GM18951 (cell line): ENCODE measurements around the gene MEDAG.
"Not testable (repeated sequence)": the region's sequence is repeated elsewhere in the genome, so short reads cannot be mapped to it uniquely, and the experiment has no call there.

Experiments
- POLR2A ChIP-seq: IDR thresholded peaks from 4 replicates; pipeline ENCODE4 v1.6.1; 2011; ENCODE audit warnings: mild to moderate bottlenecking; ENCODE audit not compliant: insufficient read length, insufficient read depth; ENCODE audit errors: extremely low read depth
- in situ Hi-C: fragments of 300-500 bp; cut with MboI; formaldehyde crosslinking; loops from one replicate; pipeline ENCODE4 v1.12.0; 2022; ENCODE audit warnings: low sequenced_read_pairs, mixed read lengths, inconsistent platforms; ENCODE audit not compliant: unreplicated experiment

MEDAG gene

DNA sequence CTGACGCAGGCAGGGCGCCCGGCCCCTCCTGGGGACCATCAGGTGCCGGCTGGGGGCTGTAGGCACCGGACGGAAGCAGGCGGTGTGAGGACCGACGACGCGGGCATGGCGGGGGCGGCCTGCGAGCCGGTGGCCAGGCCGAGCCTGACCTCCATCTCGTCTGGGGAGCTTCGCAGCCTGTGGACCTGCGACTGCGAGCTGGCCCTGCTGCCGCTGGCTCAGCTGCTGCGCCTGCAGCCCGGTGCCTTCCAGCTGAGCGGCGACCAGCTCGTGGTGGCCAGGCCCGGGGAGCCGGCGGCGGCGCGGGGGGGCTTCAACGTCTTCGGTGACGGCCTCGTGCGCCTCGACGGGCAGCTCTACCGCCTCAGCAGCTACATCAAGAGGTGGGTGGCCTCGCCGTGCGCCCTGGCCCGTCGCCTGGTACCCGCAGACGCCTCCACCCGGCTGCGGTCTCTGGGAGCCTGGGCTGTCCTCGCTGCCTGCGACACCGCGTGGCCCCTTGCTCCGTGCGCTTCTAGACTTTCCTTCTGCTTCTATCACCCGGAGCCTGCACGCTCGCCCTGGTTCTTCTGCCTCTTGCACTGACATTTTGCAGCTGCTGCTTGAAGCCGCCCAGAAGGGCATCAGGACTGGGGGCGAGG is 460 bp downstream of the MEDAG start:
- in situ Hi-C loops, result no loop called here
- no peak for TF ChIP-seq POLR2A

DNA sequence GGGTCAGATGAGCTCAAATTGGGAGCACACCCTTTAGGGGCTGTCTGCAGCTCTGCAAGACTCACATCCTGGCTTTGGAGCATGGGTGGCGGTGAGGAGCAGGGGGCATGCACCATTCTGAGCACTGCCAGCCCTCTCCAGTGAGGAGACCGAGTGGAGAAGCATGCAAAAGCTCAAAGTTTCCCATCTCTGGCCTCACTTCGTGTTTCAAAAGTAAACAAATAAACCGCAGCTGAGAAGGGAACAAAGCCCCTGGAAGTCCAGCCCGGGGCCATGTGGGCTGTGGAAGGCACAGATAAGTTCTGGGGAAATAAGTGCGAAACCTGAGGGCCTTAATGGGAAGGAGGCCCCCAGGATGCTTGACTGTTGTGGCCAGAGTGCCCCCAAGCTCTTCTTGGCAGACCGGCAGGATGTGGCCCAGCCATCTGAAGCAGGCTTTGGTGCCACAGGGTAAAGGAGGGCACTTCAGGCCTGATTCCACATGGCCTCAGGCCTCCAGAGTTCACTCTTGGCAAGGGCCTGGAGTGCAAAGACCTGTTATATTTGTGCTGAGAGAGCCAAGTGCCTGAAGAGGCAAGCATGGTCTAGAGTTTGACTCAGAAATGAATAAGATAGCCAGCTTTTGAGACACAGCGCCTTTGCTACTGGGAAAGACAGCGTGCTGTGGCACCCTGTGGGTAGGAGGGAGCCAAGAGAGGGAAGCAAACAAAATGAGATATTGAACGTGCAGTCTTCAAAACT is 1.2 kb downstream of the MEDAG start:
- no peak for TF ChIP-seq POLR2A
- in situ Hi-C loops, result no loop called here

DNA sequence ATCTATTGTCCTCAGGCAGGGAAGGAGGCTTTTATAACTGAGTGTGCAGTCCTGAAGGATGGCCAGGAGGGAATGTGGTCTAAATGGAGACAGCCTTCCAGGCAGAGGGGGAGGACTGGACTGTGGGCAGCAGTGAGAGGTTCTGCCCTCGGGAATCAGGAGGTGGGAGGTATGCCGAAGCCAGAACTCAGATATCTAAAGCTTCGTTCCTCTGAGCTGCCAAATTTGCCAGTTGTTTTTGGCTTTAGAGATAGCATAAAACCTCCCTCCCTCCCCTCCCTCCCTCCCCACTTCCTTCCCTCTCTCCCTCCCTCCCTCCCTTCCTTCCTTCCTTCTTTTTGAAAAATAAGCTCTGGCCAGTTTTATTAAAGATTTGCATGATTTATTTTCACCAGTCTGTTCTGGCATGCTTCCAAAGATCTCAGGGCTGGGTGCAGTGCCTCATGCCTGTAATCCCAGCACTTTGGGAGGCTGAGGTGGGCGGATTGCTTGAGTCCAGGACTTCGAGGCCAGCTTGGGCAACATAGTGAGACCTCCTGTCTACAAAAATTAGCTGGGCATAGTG is 2.4 kb downstream of the MEDAG start:
- TF ChIP-seq POLR2A, result no peak
- in situ Hi-C loops, result no loop called here

DNA sequence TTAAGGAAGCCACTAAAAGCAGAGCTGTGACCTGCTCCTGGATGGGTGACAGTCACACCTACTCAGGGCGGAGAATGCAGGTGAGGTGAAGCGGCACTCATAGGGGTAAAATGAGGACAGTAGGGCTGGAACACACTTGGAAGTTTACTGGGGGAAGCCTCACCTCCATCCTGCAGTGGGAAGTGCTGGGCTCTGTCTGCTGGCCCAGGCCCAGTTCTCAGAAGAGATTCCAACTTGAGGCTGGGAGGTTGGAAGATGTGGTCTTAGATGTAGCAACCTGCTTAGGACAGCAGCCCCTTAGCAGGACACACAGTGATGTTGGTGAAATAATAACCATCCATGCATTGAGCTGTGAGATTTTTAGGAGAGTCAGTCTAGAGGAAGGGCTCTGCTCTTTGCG is 4.6 kb downstream of the MEDAG start:
- TF ChIP-seq POLR2A, result no peak
- in situ Hi-C loops, result no loop called here

DNA sequence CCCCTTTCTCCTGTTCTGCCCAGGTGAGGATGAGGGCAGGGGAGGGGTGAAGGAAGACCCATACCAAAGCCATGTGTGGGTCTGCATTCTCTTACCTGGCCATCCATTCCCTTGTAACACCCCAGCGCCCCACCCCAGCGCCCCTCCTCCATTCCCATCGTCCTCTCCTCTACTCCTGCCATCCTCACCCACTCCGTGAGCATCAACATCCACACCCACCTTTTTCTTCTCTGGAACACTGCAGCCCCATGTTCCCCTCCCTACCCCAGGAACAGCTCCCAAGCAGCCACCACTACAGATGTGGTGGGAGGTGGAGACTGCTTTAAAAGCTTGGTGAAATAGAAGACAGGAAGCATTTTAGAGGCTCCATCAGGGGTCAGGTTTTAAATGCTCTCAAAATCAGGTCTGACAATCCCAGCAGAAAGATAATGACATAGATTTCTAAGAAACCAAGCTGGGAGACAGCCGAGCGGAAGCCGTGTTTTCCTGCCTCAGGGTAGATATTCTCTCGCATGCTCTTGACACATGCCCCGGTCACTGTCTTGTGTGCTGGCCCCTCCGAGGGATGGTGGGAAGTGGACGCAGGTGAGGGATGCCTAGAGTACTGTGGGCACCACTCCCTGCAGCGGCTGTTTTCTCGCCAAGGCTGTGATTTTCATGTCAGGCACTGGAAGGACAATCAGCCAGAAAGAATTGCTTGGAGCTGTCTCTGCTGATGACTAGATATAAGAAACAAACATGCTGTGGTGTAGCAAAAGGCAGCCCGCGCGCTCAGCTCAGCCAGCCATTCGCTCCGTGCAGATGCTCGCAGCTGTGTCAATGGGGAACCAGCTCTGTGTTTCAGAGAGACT is 9.8 kb downstream of the MEDAG start:
- in situ Hi-C loops, result no loop called here
- no peak for TF ChIP-seq POLR2A

DNA sequence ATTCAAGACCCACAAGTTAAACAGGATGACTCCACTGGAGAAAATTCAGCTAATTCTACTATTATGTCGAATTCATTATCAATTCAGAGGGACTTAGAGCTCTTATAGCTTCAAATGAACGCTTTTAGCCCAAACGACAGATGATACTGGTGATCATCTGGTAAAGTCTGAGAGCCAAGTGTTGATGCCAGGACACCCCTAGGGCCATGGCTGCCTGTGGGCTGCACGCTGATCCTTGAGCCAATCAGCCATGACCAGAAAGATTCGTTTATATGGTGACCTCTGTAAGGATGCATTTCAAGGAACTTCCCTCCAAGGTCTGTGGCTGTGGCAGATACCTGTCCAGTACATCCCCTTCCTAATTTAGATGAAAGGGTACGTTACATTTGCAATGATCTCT is 10.9 kb downstream of the MEDAG start:
- in situ Hi-C loops, result no loop called here
- TF ChIP-seq POLR2A, result no peak

DNA sequence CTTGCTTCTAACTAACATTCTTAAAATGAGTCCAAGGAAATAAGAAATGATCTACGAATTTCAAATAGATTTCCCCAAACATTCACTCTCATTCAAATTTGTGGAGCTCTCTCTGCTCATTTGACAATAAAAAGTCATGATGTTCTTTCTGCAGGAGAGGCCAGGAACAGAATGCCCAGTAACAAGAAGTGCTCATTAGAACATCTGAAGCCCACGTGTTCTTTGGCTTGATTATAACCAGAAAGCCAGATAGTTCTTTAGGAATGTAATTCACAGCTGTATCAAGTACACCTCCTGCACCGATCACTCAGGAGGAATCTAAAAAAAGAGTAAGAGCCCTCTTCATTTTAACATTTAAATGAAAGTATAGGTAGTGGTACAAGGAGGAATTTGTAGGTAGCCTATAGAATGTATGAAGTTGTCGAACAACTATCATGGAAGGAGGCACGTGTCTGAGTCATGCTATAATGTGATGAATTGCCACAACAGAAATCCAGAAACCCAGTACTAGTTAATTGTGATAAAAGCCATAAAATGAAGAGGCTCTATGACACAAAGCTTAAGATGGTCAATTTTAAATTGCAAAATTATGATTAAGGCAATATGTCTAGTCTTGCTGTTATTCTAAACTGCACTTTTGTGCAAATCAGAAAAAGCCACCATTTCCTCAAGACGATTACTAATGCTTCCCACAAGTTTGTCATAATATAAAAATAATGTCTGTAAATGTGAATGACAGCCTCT is 12.8 kb downstream of the MEDAG start:
- TF ChIP-seq POLR2A, result no peak
- in situ Hi-C loops, result no loop called here

DNA sequence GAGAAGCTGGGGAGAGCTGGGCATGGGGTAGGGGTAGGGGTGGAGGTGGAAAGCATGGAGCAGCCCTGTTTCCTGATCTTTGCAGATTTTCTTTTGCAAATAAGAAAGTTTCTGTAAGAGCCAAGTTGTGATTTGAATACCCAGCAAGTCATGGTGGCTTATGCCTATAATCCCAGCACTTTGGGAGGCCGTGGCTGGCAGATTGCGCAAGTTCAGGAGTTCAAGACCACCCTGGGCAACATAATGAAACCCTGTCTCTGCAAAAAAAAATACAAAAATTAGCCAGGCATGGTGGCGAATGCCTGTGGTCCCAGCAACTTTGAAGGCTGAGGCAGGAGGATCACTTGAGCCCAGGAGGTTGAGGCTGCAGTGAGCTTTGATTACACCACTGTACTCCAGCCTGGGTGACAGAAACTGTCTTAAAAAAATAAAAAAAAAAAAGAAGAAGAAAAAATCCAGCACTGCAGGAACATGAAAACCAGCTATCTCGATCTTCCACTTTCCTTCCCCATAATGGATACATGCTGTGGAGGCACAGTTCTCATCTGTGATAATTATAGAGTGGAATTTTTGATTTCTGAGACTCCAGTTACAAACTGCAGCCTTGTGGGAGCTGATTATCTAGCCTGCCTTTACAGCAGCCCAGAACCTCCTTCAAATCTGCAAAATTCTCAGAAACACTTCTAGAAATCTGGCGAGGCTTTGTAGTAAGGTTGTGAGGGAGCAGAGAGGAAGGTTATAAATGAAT is 14.3 kb downstream of the MEDAG start:
- TF ChIP-seq POLR2A, result no peak
- in situ Hi-C loops, result no loop called here

DNA sequence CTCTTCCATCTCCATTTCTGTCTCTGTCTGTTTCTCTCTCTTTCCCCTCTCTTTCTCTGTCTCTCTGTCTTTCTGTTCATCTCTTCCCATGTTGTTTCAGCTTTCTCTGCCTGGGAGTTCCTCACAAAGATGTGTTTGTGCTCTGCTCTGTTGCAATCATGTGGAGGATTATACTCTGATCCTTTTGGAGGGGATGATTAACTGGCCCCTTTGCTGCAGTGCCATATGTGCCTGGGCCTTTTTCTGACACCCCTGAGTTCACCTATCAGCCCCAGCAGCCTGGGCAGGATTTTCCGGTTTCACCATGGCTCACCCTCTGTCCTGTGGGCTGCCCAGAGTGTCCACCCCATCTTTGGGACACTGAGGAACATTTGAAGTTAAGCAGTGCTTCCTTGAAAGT is 17.3 kb downstream of the MEDAG start:
- in situ Hi-C loops, result no loop called here
- TF ChIP-seq POLR2A, result no peak

DNA sequence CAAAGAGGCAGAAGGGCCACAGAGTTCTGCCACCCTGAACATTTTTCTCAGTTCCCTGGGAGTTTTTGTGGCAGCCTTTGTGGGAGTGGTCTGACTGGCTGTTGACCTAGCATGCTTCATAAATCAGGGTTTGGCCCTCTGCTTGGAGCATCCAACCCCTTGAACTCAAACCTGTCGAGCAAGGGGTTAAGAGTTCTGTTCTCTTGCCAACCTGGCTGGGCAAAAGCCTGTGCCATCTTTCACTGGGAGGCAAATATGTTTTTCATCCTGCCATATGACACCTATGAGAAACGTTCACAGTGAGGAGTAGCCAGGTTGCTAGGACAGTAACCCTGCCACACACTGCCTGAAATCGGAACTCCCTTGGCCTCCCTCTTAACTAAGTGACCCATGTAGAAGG is 18.6 kb downstream of the MEDAG start:
- no peak for TF ChIP-seq POLR2A
- in situ Hi-C loops, result no loop called here

DNA sequence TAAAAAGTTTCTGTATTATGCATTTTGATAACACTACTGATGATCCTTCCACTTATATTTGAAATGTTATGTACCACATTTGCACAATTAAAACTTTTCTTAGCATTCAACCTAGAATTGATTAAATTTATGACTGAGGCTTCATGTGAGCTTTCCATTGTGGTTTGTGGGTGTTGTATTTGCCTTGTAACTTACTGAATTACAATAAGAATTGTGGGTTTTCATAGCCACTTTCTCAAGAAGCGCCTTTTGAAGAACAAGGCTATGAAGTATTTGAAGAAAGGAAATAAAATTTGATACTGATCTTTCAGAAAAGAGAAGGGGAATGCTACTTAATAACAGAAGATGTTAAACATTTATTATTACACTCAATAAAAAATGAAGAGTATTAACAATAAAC is 19.4 kb downstream of the MEDAG start:
- no peak for TF ChIP-seq POLR2A
- in situ Hi-C loops, result no loop called here

DNA sequence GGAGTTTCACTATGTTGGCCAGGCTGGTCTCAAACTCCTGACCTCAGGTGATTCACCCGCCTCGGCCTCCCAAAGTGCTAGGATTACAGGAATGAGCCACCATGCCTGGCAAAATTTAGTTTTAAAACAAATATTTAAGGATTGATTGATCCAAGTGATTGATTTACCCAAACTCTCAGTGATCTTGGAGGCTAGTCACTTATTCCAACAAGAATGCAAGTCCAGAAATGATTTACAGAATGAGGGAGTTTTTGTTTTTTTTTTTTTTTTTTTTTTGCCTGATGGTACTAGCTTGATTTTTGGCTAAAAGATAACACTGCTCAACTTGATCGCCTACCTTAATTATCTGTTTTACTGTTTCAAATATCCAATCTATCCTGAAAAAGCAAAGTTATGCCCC is 20.7 kb downstream of the MEDAG start:
- in situ Hi-C loops, result no loop called here
- no peak for TF ChIP-seq POLR2A

DNA sequence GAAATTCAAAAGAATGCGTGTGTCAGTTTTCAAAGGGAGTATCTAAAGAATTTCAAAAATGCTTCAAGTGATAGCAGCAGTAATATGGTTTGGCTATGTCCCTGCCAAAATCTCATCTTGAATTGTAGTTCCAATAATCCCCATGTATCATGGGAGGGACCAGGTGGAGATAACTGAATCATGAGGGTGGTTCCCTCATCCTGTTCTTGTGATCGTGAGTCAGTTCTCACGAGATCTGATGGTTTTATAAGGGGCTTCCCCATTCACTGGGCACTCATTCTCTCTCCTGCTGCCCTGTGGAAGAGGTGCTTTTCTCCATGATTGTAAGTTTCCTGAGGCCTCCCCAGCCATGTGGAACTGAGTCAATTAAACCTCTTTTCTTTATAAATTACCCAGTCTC is 21.1 kb downstream of the MEDAG start:
- in situ Hi-C loops, result not testable (repeated sequence)
